Measurements from ENCODE around the gene DTX3L.

DTX3L gene

GRCh38 chr3:122564155-122564912, at the start of gene DTX3L, which contains the start of gene PARP9:
Gene DTX3L, plus strand, starts transcription at chr3:122564338. Its CDS starts 89 bp downstream, at chr3:122564427.
Gene PARP9, minus strand, starts transcription at chr3:122564300. Its CDS starts 4,680 bp downstream, at chr3:122559620.
- DNase-seq (ENCODE audit: low read depth, low spot score) = peak; percentile 34

- DNase-seq (ENCODE audit: low read depth, low spot score) = no peak
Observed at GRCh38 chr3:122515020-122515468, 49.1 kb upstream of the DTX3L start.

- DNase-seq (ENCODE audit: low read depth, low spot score) = no peak
Observed at GRCh38 chr3:122515870-122516269, 48.3 kb upstream of the DTX3L start.

GRCh38 chr3:122516846-122517360, 47.2 kb upstream of the DTX3L start:
- DNase-seq (ENCODE audit: low read depth, low spot score) = no peak

GRCh38 chr3:122519693-122520092, 44.4 kb upstream of the DTX3L start:
- no peak for DNase-seq (ENCODE audit: low read depth, low spot score)

GRCh38 chr3:122520861-122521260, 43.3 kb upstream of the DTX3L start:
- DNase-seq (ENCODE audit: low read depth, low spot score) = no peak

GRCh38 chr3:122523317-122523716, 40.8 kb upstream of the DTX3L start:
- DNase-seq (ENCODE audit: low read depth, low spot score) = no peak

GRCh38 chr3:122530164-122530563, 34.0 kb upstream of the DTX3L start:
- DNase-seq (ENCODE audit: low read depth, low spot score) = no peak

- DNase-seq (ENCODE audit: low read depth, low spot score) = no peak
Observed at GRCh38 chr3:122533480-122533879, 30.7 kb upstream of the DTX3L start.

- no peak for DNase-seq (ENCODE audit: low read depth, low spot score)
Observed at GRCh38 chr3:122533931-122534334, 30.2 kb upstream of the DTX3L start.

GRCh38 chr3:122535964-122536631, 28.0 kb upstream of the DTX3L start:
- no peak for DNase-seq (ENCODE audit: low read depth, low spot score)

- no peak for DNase-seq (ENCODE audit: low read depth, low spot score)
Observed at GRCh38 chr3:122536632-122537001, 27.5 kb upstream of the DTX3L start.

- DNase-seq (ENCODE audit: low read depth, low spot score) = no peak
Observed at GRCh38 chr3:122538956-122539490, 25.1 kb upstream of the DTX3L start.

GRCh38 chr3:122546151-122546550, 18.0 kb upstream of the DTX3L start:
- no peak for DNase-seq (ENCODE audit: low read depth, low spot score)

GRCh38 chr3:122548076-122548475, 16.1 kb upstream of the DTX3L start:
- DNase-seq (ENCODE audit: low read depth, low spot score) = no peak

GRCh38 chr3:122548619-122549018, 15.5 kb upstream of the DTX3L start:
- DNase-seq (ENCODE audit: low read depth, low spot score) = no peak

GRCh38 chr3:122553171-122553570, 11.0 kb upstream of the DTX3L start:
- DNase-seq (ENCODE audit: low read depth, low spot score) = no peak

GRCh38 chr3:122555275-122556071, 8.7 kb upstream of the DTX3L start:
- no peak for DNase-seq (ENCODE audit: low read depth, low spot score)

GRCh38 chr3:122557356-122557755, 6.8 kb upstream of the DTX3L start:
- no peak for DNase-seq (ENCODE audit: low read depth, low spot score)

- DNase-seq (ENCODE audit: low read depth, low spot score) = no peak
Observed at GRCh38 chr3:122558605-122559004, 5.5 kb upstream of the DTX3L start.

- no peak for DNase-seq (ENCODE audit: low read depth, low spot score)
Observed at GRCh38 chr3:122559906-122560305, 4.2 kb upstream of the DTX3L start.

GRCh38 chr3:122560680-122561079, 3.5 kb upstream of the DTX3L start:
- DNase-seq (ENCODE audit: low read depth, low spot score) = no peak
